Stimulated activated naive CD4-positive, alpha-beta T cell treated with Interleukin-2 at 50 U/mL for 16 hours (primary cell): Measurements from ENCODE around the gene TOX2.

Experiments used
- DNase-seq: peaks from one replicate; lab custom pipeline; 2025; lab: John Stamatoyannopoulos, UW

Gene TOX2

DNA sequence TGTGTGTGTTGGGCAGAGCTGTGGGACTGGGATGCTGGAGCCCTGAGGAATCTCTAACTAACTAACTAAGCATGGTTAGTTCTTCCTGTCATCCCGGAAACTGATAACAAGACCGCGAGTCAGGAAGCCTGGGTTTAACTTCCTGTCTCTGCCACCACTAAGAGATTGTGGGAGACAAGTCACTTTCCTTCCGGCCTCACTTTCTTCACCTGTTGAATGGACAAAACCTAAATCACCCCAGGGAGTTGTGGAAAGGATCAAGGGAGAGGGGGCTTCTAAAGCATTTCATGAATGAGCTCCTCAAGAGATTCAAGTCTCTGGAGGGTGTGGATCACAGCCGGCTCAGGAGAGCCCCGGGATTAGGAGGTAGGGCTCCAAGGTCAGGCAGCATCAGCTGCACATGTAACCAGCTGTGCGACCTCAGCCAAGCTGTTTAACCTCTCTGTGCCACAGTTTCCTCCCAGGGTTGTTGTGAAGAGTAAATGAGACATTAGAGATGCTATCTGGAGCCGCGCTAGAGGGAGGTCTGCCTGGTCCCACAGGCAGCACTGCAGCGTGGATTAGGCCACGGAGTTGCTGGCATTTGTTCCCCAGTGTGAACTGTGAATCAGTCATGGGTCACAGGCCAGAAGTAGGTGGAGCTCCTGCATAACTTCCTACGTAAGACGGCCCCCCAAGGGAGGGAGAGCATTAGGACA is 105.1 kb downstream of the TOX2 start:
- DNase-seq: no peak

DNA sequence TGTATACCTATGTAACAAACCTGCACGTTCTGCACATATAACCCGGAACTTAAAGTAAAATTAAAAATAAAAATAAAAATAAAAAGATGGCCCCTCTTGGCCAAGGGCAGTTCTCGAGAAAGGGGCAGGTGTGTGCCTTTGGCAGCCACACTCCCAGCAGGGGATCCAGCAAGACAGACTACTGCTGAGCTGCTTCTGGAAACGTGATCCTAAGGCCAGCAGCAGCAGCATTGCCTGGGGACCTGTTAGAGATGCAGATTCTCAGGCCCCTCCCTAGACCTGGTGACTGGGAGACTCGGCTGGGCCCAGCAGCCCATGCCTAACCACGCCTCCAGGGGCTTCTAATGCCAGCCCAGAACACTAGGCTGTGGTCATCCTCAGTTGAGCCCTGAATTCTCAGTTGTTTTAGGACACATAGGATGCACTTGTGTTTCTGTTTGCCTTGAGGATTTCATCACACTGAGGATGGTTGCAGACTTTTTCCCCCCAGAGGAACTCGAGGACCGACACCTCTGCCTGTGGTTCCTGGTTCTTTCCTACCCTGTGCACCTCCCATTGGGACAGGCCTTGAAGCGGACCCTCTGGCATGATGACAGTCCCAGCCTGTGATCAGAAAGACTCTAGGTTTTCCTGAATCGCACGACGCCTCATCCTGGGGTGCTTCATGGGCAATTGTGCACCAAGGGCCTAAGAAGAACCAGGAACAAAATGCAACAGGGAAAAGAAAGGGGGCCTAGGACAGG is 105.9 kb downstream of the TOX2 start:
- DNase-seq: no peak

DNA sequence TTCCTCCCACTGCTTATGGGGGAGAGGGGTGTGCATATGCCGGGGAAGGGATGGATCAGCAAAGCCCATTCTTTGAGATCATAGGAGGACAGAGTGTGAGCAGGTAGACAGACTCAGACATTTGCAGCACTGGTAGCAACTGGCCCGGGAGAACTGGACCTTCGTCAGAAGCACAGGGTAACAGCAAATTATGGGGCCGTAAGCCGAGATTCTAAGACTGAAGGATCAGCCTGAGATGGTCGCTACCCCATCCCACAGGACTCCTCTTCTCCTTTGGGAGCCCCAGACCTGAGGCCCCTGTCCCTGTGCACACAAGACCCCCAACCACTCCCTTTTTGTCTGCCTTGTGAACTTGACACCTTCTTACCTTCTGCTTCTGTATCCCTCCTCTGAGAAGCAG is 106.5 kb downstream of the TOX2 start:
- DNase-seq: no peak

DNA sequence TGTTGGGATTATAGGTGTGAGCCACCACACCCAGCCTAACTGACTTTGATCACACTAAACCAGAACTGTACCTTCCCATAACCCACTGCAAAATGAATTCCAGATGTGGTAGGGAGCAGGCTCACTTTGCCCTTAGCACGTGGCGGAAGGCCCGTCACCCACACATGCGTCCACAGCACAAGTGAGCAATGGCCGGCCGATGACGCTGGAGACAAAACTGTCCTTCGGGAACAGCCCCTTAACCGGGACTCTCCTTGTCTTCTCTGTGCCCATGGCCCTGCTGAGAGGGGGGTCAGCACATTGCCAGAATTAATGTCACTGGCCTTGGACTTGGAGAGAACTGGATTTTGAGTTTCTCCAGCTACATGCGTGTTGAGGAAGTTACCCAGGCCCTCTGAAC is 107.2 kb downstream of the TOX2 start:
- DNase-seq: no peak

DNA sequence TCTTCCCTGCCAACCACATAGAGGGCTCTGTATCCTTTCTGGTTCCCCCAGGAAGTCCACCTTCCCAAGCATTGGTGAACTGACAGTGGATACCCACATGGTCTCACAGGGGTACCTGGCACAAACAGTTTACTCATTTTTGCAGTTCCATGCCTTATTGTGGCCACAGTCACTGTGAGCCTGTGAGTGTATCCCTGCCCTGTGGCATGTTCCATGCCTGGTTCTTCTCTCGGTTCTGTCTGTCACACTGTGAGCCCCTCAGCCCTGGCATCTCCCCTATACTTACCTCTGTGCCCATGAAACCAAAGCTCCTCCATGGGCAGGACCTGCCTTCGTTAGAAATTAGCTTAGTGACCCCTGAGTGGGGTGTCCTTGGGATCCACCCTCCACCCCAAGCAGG is 107.8 kb downstream of the TOX2 start:
- DNase-seq: no peak

DNA sequence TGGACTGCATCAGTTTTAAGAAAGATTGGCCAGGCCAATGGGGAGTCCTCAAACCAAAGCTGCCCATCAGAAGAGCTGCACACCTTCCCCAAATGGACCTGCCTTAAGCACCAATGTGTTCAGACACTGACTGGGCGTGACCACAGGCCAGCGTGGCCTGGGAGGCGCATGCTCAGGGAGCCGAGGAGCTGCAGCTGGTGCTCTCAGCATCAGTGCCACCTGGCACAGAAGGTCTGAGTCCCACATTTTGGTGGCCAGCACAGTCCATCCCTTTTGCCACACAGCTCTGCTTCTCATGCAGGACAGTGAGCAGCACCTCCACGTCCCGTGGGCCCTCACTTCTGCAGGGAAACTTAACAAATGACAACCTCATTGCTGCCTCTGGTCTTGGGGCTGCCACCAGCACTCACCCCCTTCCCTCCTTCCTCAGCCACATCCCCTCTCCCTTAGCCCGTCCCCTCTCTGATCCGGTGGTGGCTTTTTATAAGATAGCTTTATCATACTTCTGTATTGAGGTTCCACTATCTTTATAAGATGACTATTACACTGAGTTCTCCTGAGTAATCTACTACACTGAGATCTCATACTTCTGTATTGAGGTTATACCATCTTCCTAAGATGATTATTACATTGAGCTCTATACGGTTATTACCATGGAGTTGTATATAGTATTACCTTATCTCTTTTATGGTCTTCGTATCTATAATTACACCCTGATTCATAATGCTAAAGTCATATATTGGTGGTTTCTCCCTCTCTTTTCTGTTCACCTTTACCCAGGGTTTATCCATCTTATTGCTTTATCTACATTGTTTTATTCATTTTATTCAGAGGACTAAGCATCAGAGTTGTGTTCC is 109.1 kb downstream of the TOX2 start:
- no peak for DNase-seq

DNA sequence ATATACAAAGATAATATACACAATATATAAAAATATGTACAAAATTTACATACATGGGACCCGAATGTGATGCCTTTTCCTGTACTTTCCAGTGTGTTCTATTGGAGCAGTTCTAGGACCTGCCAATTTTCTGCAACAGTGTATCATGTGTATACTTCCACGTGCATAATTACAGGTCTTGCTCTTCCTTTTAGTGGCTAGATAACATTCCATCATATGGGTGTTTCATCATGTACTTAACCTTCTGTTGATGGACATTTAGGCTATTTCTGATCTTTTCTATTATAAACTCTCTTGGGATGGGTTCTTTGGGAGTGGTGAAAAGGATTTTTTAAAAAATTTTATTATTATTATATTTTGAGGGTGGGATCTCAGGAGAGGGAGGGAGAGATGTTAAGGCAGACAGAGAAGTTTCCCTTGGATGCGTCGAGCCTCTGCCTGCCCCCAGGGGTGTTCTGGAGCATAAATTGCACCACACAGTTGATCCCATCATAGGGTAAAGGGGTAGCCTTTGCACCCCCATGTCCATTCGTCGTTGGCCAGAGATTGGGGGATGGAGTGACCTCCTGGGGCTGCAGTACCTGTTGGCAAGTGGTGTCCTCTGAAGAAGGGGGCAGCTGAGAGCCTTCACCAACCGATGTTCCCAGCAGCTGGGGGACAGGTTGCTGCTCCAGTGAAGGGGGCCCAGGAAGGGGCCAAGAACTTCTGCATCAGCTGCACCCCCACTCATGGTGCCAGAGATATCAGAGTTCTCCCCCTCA is 110.3 kb downstream of the TOX2 start:
- DNase-seq: no peak

DNA sequence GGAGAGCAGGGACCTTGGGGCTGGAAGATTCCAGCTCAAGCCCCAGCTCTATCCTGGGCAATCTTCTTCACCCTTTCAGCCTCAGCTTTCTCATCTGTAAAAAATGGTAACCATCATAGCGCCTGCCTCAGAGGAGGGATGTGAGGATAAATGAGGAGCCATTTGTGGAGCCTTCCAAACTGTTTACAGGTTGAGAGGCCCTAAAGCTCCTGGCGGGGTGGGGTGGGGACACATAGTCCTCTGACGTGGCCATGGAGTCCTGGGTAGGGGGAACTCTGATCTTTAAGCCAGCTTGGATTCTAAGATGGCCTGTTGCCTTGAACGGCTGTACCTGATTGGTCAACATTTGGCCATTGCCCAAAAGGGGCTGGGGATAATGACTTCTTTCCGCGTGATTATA is 111.1 kb downstream of the TOX2 start:
- DNase-seq: no peak

DNA sequence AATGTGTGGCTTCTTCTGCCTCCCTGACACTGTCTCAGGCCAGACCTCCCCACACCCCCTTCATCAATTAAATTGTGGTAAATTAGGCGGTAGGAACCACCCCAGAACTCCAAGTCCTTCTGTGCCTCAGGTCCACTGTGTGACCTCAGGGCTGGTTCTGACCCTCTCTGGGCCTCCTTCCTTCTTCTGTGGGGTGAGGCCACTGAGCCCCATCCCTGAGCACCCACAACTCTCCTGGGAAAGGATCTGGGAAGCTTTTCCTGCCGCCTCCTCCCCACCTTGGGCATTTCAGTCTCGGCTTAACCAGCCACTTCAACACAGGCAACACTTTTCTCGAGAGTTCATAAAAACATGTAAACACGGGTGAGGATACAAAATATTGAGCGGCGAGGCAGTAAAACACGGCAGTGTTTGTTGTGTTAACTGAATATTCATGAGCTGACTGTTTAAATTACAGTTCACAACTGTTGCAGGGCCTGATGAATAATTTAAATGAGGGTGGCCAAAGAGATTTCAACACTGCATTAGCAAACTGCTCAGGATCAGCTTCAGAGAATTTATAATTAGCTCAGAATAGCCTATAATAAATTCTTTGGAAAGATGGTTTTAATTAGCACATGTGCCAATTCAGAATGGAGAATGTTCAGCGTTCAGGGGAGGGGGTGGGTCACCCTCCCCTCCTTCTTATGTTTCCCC is 112.1 kb downstream of the TOX2 start:
- no peak for DNase-seq

DNA sequence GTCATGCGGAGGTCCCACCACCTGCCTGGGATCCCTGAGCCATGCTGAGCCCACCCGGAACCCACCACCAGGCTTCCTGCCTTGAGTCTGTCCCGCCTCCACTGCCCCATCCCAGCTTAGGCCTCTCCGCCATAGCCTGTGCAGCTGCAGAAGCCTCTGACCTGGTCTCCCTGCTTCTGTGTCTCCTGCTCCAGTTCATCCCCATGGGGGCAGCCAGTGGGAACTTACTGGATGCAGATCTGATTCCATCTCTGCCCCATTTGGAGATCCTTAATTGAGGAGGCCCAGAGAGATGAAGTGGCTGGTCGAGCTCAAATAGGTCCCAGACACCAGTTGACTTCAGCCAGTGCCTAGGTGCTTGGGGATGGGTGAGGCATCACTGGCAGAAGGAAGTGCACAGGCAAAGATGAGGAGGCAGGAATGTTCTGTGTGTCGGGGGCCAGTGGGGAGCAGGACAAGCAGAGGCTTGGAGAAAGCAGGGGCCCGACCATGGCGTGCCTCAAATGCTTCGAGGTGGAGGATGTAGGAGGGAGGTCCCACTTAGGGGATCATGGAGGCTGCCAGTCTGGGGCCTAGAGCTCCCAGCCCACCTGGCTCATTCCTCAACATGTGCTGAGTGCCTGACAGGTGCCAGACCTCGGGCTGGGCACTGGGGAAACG is 112.8 kb downstream of the TOX2 start:
- no peak for DNase-seq

DNA sequence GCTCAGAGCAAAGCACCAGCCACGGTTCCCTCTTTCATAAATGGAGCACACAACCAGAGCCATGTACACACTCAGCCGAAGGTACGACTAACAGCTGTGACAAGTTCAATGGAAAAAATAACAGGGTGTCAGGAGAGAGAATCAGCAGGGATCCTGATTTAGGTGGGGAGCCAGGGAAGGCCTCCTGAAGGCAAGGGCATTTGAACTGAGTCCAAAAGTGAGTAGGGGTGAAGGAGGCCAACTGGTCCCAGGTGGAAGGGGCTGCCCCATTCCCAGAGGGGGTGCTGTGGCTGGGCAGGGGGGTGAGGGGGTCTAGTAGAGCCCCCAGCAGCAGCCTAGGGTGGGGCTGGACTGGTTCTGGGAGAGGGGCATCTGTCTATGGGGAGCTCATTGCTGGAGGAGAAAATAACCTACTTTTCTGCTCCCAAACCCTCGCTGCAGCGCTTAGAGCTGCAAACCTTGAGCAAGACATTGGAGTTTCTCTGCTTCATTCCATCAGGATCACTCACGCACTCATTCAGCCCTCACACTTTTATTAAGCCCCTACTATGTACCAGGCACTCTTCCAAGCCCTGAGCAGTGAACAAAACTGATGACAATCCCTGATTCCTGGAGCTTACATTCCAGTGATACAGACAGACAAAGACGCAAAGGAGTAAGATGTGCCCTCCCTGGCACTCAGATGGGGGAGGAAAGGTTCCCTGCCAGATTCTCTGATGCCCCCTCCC is 113.5 kb downstream of the TOX2 start:
- no peak for DNase-seq

DNA sequence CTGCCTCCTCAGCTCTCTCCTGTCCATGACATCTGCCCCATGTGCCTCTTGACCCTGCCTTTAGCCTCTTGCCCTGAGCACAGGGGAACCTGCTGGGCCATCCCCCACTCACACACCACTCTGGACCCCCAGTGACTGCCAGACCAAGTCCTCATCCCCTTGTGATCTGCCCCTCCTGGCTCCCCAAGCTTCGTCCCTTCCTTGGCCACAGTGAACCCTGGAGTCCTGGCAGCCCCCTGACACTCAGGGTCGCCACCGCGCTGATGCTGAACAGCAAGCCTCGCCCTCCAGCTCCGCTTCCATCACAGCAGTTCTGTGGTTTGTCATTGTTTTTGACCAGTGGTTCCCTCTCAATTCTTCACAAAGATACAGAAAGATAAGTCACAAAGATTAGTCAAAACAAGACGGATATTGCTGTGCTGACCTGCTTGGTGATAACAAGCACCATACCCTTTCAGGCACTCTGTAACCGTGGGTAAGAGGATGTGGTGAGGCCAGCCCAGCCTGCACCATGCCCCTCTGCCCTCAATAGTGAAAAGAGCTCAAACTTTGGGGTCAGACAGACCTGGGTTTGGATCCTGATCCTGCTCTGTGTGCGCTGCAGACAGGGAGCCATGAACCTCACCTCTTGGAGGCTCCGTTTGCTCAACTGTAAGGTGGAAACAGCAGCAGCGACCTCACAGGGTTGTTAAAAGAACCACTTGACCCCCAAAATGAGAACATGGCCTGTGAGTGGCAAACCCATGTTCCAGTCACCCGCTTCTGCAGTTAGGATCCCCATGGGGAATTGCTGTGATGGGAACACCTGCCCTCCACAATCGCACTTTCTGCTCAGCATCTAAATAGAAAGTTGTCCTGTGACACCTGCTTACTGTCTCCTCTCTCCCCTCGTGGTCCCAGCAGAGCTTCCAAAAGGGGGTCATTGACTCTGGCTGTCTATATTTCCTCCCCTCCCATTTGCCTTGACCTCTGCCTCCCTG is 114.5 kb downstream of the TOX2 start:
- DNase-seq: no peak

DNA sequence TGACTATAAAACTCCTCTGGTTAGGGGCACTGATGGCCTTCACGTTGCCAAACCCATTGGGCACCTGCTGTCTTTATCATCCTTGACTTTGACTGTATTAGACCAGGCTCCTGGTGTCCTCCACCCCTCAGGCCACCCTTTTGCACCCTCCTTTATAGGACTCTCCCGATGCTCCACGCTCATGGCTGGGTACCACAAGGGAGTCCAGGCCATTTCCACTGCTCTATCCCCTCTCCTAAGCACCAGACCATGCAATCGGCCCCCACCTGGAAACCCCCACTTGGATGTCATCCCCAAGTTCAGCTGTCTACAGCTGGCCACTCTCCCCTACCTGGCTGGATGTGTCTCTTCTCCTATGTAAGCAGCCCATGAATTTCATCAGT is 115.2 kb downstream of the TOX2 start:
- DNase-seq: no peak

DNA sequence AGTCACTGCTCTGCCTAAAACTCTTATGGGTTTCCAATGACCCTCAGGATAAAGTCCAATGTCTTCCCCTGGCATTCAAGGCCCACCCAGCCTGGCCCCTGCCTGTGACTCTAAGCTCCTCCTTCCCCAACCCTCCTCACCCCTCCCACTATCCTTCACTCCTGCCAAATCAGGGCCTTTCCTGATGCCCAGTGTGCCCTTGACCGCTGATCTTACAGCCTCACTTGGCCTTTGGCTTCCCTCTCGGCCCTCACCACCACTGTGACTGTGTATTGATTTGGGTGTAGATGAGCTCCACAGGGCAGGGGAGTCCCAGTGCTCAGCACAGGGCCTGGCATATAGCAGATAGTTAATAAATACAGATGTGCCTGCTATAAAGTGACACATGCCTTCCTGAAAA is 115.7 kb downstream of the TOX2 start:
- no peak for DNase-seq

DNA sequence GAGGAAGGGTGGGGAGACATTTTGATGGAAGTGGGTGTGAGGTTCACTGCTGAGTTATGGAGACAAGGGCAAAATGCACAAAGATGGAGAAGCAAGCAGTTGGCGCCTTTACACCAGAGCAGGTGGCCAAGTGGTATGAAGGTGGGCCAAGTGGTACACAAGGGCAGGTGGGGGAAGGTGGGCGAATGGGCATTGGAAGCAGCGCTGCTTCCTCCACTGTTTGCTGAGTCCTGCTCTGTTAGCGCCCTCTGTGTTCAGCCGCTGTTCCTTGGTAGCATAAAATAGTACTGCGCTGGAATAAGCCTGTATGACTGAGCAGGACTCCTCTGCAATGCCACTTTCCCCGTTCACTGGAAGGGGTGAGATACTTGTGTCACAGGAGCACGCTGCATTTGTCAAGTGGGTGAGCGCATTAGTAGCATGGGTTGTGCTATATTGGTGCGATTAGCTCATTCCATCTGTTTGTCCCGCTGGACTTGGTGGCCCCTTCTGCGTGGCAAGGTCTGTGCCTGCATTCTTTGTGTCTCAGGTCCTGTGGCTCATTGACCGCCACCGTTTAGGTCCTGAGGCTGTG is 116.4 kb downstream of the TOX2 start:
- DNase-seq: no peak

DNA sequence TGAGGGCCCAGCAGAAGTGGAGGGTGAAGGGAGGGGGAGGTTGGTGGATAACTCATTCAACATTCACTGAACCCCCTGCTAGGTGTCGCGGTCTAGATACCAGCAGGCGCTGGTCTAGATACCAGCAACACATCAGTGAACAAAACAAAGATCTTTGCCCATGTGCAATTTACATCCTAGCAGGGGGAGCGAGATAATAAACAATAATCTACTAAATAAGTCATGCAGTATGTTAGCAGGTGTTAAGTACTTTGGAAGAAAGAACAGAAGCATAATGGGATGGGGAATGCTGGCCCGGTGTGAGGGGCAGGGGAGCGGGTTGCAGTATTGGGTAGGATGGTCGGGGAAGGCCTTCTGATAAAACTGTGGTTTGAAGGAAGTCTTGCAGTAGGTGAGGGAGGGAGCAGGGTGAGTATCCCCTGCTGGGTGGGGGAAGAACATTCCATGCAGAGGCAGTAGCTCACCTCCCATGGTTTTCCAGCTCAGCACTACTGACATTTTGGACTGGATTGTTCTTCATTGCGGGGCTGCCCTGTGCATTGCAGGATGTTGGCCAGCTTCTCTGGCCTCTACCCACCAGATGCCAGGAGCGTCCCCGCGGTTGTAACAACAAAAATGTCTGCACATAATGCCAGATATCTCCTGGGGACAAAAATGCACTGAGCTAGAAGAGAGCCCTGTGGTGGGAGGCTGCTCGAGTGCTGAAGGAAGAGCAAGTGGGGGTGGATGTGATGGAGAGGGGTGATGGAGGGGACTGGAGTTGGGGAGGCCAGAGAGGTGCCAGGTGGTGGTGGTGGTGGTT is 117.3 kb downstream of the TOX2 start:
- no peak for DNase-seq

DNA sequence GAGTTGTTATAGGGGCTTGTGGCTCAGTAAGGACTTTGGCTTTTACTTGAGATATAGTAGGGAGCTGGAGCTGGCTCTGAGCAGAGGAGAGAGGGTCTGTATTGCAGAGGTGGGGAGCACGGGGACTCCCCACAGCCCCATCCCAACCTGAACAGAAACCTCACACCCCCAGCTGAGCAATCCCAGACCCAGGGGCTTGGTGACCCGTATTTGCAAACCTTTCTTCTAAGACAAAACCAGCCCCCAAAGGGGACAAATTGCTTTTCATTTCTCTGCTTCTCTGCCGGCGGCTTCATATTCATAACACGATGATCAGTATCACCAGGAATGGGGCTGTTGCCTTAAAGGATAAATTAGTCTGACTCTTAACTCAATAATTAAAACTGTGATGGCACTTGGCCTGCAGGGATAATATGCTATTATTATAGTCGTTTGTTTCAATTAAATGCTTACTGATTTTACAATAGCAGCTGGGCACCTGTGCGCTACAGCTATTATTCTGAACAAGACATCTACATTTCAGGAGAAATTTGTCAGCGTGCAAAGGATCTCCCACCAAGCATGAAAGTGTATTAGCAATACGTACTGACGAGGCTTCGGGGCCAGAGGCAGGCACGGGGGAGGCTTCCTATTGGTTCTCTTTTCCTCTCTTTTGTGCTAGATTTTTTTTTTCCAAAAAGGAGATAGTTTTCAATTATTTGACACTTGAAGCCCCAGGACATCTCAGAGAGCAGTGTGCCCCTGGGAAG is 118.1 kb downstream of the TOX2 start:
- no peak for DNase-seq
